Effector CD8-positive, alpha-beta T cell (primary cell): ENCODE measurements around the gene TRIM17.
A peak's percentile ranks its signal among the peaks of the same experiment; 100 is the strongest.

Experiments used
- DNase-seq: peaks from one replicate; lab custom pipeline; 2025; lab: John Stamatoyannopoulos, UW

Gene TRIM17

DNA sequence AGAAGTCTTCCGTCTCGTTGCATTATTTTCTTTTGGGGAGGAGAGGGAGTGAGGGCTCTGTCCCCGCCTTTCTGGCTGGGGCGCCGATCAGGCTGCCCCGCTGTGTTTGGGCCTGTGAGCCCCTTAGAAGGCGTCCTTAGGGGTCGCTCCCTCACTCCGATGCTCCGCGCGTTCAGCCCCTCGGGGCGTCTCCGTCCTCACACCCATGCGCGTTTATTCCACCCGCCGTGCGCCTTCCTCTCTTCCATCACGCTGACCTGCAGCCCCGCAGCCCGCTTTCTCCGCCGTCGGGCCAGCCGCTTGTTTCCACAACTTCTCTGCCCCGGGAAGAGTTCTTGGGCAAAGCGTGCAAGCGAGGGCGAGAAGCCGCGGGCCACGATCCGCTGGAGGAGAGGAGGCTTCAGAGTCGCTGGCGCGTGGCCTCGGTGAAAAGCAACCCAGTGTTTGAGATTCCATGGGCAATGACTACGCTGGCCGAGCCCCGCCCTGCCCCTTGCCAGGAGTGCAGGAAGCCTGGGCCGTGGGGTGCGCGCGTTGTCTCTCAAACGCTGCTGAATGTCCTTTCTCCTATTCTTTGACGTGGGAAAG, 37.7 kb downstream of the TRIM17 start:
- DNase-seq = no peak

GRCh38 chr1:228378090-228378872, 38.4 kb downstream of the TRIM17 start:
- DNase-seq = peak; percentile 29

GRCh38 chr1:228377664-228378089, 39.0 kb downstream of the TRIM17 start:
- no peak for DNase-seq

DNA sequence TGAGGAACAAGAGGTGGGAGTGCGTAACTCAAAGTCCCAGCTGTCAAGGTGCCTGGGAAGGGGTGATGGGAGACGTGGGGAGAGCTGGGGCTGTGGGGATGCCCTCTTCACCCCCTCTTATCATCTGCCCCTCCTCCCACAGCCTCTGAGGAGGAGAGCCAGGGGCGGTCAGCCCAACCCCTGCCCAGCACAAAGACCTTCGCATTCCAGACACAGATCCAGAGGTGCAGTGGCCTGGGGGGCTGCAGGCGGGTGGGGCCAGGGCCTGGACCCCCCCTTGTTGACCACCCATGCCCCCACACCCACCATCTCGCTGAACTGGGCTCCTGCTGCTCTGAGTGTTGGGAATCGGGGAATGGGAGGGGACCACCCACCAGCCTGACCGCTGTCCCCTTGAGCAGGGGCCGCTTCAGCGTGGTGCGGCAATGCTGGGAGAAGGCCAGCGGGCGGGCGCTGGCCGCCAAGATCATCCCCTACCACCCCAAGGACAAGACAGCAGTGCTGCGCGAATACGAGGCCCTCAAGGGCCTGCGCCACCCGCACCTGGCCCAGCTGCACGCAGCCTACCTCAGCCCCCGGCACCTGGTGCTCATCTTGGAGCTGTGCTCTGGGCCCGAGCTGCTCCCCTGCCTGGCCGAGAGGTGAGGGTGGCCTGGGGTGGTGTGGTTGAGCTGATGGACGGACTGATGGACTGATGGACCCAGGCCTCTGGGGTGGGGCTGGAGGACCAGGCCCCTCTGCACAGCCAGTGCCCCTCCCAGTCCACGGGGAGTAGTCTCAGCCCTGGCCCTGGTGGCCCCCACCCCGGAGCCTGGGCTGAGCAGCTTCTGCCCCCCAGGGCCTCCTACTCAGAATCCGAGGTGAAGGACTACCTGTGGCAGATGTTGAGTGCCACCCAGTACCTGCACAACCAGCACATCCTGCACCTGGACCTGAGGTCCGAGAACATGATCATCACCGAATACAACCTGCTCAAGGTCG, 39.7 kb downstream of the TRIM17 start:
- DNase-seq = no peak

- no peak for DNase-seq
Observed at GRCh38 chr1:228376262-228376628, 40.4 kb downstream of the TRIM17 start.

- DNase-seq = no peak
Observed at GRCh38 chr1:228375578-228376261, 40.9 kb downstream of the TRIM17 start.

DNA sequence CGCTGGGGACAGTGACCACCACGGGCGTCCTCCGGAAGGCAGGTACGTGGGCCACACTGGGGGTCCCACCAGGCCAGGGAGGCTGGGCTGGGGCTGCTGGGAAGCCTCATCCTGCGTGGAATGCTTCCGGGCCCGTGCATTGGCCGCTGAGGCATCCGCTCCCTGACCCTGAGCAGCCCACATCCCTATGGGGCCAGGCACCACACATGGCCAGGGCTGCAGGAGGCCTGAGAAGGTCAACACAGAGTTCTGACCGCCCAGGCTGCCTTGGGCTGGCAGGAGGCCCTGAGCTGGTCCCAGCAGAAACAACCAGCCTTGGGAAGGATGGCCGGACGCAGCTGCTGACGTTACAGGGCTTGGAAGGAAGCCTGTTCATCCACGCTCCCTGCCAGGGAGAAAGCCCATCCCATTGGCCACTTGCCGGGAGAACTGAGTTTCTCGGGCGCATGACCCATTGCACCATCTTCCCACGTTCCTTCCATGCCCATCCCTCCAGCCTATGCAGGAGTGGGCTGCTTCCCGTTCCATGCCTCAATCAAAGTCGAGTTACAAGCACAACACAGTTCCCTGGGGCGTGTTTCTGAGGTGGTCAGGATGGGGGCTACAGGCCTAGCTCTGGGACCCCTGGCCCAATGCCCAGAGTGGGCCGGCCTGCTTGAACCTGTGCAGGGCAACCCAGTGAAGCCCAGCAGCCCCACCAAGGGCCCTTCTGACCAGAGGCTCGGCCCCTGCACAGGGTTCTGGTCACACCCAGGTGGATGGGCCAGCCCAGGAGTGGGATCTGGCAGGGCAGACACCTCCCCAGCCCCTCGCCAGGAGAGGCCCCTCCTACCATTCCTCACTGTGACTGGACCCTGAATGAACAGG, 41.7 kb downstream of the TRIM17 start:
- DNase-seq = no peak

DNA sequence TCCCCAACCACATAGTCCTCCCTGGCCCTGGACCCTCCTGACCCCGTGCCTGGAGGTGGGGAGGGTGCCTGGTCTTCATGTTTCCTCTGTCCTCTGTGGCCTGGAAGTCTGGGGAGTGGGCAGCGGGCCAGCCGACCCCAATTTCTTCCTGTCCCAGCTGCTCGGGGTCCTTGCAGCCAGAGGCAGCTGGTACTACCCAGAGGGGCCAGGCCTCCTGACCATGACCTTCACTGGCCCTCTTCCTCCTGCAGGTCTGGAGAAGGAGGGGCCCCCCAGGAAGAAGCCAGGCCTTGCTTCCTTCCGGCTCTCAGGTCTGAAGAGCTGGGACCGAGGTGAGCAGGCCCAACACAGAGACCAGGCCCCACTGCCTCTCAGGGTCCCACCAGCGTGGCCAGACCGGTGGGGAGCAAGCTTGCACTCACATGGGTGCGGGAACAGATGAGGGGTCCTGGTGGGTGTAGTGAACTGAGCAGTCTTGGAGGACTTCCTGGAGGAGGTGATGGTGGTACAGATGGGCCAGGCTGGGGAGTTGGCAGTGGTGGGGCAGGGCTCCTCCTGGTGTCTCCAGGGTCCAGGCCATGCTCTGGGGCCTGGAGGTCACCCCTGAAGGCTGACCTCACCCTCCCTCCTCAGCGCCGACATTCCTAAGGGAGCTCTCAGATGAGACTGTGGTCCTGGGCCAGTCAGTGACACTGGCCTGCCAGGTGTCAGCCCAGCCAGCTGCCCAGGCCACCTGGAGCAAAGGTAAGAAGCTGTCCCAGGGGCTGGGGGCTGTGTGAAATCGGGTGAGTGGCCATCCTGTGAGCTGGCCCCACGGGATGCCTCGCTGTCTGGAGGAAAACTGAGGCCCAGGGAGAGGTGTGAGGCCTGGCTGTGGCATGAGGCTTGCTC, 42.7 kb downstream of the TRIM17 start:
- DNase-seq = no peak

GRCh38 chr1:228373004-228373680, 43.5 kb downstream of the TRIM17 start:
- DNase-seq = no peak

DNA sequence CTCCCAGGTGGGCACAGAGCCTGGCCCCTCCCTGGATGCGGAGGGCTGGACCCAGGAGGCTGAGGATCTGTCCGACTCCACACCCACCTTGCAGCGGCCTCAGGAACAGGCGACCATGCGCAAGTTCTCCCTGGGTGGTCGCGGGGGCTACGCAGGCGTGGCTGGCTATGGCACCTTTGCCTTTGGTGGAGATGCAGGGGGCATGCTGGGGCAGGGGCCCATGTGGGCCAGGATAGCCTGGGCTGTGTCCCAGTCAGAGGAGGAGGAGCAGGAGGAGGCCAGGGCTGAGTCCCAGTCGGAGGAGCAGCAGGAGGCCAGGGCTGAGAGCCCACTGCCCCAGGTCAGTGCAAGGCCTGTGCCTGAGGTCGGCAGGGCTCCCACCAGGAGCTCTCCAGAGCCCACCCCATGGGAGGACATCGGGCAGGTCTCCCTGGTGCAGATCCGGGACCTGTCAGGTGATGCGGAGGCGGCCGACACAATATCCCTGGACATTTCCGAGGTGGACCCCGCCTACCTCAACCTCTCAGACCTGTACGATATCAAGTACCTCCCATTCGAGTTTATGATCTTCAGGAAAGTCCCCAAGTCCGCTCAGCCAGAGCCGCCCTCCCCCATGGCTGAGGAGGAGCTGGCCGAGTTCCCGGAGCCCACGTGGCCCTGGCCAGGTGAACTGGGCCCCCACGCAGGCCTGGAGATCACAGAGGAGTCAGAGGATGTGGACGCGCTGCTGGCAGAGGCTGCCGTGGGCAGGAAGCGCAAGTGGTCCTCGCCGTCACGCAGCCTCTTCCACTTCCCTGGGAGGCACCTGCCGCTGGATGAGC, 44.3 kb downstream of the TRIM17 start:
- DNase-seq = no peak

DNA sequence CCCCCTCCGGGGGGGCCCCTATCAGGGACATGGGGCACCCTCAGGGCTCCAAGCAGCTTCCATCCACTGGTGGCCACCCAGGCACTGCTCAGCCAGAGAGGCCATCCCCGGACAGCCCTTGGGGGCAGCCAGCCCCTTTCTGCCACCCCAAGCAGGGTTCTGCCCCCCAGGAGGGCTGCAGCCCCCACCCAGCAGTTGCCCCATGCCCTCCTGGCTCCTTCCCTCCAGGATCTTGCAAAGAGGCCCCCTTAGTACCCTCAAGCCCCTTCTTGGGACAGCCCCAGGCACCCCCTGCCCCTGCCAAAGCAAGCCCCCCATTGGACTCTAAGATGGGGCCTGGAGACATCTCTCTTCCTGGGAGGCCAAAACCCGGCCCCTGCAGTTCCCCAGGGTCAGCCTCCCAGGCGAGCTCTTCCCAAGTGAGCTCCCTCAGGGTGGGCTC, 44.9 kb downstream of the TRIM17 start:
- DNase-seq = no peak

DNA sequence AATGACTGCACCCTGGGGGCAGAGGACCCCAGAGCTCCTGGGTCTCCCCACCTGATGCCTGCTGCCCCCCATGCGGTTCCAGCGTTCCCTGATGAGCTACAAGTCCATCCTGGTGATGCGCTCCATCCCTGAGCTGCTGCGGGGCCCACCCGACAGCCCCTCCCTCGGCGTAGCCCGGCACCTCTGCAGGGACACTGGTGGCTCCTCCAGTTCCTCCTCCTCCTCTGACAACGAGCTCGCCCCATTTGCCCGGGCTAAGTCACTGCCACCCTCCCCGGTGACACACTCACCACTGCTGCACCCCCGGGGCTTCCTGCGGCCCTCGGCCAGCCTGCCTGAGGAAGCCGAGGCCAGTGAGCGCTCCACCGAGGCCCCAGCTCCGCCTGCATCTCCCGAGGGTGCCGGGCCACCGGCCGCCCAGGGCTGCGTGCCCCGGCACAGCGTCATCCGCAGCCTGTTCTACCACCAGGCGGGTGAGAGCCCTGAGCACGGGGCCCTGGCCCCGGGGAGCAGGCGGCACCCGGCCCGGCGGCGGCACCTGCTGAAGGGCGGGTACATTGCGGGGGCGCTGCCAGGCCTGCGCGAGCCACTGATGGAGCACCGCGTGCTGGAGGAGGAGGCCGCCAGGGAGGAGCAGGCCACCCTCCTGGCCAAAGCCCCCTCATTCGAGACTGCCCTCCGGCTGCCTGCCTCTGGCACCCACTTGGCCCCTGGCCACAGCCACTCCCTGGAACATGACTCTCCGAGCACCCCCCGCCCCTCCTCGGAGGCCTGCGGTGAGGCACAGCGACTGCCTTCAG, 45.5 kb downstream of the TRIM17 start:
- no peak for DNase-seq

- no peak for DNase-seq
Observed at GRCh38 chr1:228370439-228370940, 46.2 kb downstream of the TRIM17 start.

GRCh38 chr1:228369608-228370438, 46.8 kb downstream of the TRIM17 start:
- no peak for DNase-seq

DNA sequence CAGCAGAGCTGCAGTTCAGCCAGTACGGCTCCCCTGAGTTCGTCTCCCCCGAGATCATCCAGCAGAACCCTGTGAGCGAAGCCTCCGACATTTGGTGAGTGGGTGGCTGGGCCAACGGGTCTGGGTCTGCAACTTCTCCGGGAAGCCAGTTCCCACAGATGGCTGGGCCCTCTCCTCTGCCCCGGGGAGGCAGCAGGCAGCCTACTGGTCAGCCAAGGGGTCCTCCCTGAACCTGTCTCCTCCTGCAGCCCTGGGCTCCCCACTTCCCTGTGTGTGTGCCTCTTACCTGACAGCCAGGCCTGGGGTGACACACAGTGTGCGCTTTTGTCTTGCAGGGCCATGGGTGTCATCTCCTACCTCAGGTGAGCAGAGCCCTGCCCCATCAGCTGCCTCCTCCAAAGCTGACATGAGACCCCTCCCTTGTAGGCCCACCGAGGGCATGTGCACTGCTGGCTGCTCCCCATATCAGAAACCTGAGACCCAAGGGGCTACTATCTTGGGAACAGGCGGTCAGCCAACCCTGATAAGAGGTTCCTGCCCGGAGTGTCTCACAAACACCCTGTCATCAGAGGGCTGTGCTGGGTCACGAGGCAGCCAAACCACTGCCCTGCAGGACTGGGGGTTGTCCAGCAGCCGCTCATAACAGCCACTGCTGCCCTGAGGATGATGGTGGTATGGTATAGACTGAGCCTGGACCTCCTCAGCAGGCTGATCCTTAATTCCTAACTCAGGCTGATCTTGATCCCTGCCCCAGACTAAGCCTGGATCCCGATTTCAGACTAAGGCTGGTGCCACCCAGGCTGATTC, 47.7 kb downstream of the TRIM17 start:
- DNase-seq = no peak
